SK-N-MC (cell line): Measurements from ENCODE around the gene KRT24.

Experiments
- EZH2 ChIP-seq: fragments of 200-600 bp; sonication (generic); IDR thresholded peaks from one replicate; pipeline ENCODE4 v1.6.1; 2017; ENCODE audit warnings: antibody characterized with exemption
- FOXP2 ChIP-seq: optimal IDR thresholded peaks from 2 replicates; pipeline ENCODE3; 2011; ENCODE audit warnings: mild to moderate bottlenecking, moderate library complexity; ENCODE audit not compliant: insufficient read depth; ENCODE audit errors: extremely low read length, control extremely low read depth
- POLR2AphosphoS5 ChIP-seq: IDR thresholded peaks from 2 replicates; pipeline ENCODE4 v1.6.1; 2012; ENCODE audit warnings: mild to moderate bottlenecking, low read depth, low read length, borderline replicate concordance

DNA sequence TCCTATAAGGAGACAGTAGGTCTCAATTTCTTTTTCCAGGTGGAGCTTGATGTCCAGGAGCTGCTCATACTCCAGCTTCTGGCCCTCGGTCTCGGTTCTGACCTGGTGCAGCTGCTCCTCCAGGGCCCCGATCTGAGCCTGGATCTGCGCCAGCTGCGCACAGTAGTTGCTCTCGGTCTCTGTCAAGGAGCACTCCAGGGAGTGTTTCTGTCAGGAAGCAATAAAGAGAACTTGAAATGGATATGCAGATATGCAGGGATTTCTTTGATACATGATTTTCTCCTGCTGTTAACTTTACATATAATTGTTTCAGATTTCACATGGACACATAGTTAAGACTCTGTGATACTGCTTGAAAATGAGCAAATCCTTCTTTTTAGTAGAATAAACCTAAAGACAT lies 46.8 kb upstream of the KRT24 start:
- no peak for TF ChIP-seq EZH2
- TF ChIP-seq POLR2AphosphoS5: peak; percentile 32; the same call in 1 of the 2 replicates
- no peak for TF ChIP-seq FOXP2
